Naive B cell (primary cell): ENCODE results near the gene LARP6. TPM values are rescaled to one million over a fixed set of nuclear protein-coding genes. Genes with fewer than 3 reads are reported as not detected.
"Not testable (repeated sequence)": the region's sequence is repeated elsewhere in the genome, so short reads cannot be mapped to it uniquely, and the experiment has no call there.

Source experiments
- ATAC-seq, 2 donors: fragments of 150-1000 bp; cut with Tn5 transposase; 2 replicates each; pipeline ENCODE4 v1.10.0; 2021; ENCODE audit warnings: low read depth in 2 of 2, mild to moderate bottlenecking in 2 of 2, moderate library complexity in 2 of 2
- DNase-seq: peaks from one replicate; pipeline ENCODE4 v3.0.0; 2022
- H3K27ac Mint-ChIP-seq, 6 donors: one replicate each; pipeline ENCODE4 v1.8.0; 2020 to 2022; ENCODE audit warnings: mild to moderate bottlenecking in 6 of 6, mixed read lengths in 6 of 6, moderate library complexity in 5 of 6, inconsistent platforms in 2 of 6
- H3K27me3 Mint-ChIP-seq, 3 donors: one replicate each; pipeline ENCODE4 v1.8.0; 2021 to 2022; ENCODE audit warnings: mixed read lengths in 3 of 3, mild to moderate bottlenecking in 1 of 3
- H3K36me3 Mint-ChIP-seq, 2 donors: one replicate each; pipeline ENCODE4 v1.8.0; 2020 to 2022; ENCODE audit warnings: mixed read lengths in 2 of 2, inconsistent platforms in 1 of 2, mild to moderate bottlenecking in 1 of 2
- H3K4me1 Mint-ChIP-seq, 3 donors: one replicate each; pipeline ENCODE4 v1.8.0; 2020 to 2022; ENCODE audit warnings: mixed read lengths in 3 of 3, inconsistent platforms in 1 of 3, mild to moderate bottlenecking in 1 of 3, moderate library complexity in 1 of 3
- H3K4me3 Mint-ChIP-seq, 8 donors: one replicate each; pipeline ENCODE4 v1.8.0; 2020 to 2022; ENCODE audit warnings: mild to moderate bottlenecking in 8 of 8, mixed read lengths in 8 of 8, moderate library complexity in 8 of 8, inconsistent platforms in 2 of 8
- H3K9me3 Mint-ChIP-seq, 7 donors: one replicate each; pipeline ENCODE4 v1.8.0; 2020 to 2022; ENCODE audit warnings: mixed read lengths in 7 of 7, mild to moderate bottlenecking in 5 of 7, inconsistent platforms in 2 of 7, moderate library complexity in 1 of 7
- polyA plus RNA-seq, 6 donors: library from polyadenylated mRNA; unstranded; fragments of 300-500 nt; fragmentation: Illumina TruSeq; gene quantifications; one replicate each; pipeline ENCODE4 v1.2.3, GENCODE V29; 2021; ENCODE audit warnings: low read depth in 6 of 6

Gene LARP6
- polyA plus RNA-seq, 6 donors from 2014 or later = not detected

DNA sequence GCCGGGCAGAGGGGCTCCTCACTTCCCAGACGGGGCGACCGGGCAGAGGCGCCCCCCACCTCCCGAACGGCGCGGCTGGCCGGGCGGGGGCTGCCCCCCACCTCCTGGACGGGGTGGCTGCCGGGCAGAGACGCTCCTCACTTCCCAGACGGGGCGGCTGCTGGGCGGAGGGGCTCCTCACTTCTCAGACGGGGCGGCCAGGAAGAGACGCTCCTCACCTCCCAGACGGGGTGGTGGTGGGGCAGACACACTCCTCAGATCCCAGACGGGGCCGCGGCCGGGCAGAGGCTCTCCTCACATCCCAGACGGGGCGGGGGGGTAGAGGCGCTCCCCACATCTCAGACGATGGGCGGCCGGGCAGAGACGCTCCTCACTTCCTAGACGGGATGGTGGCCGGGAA lies 17.5 kb upstream of the LARP6 start:
- Mint-ChIP-seq H3K9me3 (peaks cover 0 to 10% (median 3%) of the 10 kb centered on the region in 7 donors), H3K27me3 (peaks cover 18 to 39% (median 19%) of the 10 kb centered on the region in 3 donors)
- H3K4me3 Mint-ChIP-seq, H3K4me1 Mint-ChIP-seq, ATAC-seq, H3K36me3 Mint-ChIP-seq, DNase-seq, H3K27ac Mint-ChIP-seq: not testable (repeated sequence)

DNA sequence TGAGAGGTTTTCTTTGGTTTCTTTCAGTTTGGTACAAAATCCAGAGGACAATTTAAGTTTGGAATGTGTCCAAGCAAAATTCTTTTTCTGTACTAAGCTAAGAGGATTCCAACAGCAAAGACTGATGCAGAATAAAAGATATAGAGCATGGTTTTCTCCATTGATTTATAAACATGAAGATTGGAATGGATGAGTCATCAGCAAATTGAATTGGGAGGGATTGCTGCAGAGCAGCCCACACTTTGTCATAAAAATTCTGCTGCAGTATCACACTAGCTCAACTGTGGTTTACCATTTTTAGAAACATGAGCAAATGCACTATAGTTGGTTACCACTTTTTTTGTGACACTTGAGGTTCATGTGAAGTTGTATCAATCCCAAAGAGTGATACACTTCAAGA lies 16.1 kb upstream of the LARP6 start:
- Mint-ChIP-seq H3K27ac (no peak overlapping the region), H3K4me1 (no peaks in the 10 kb centered on the region), H3K4me3 (no peak overlapping the region), H3K36me3 (no peaks in the 10 kb centered on the region), H3K27me3 (peaks cover 12 to 25% (median 23%) of the 10 kb centered on the region in 3 donors), H3K9me3 (peaks cover 0 to 10% (median 3%) of the 10 kb centered on the region in 7 donors)
- ATAC-seq (no peak), DNase-seq (no peak)

GRCh38 chr15:70869346-70869745 lies 15.4 kb upstream of the LARP6 start:
- no peaks in the 10 kb centered on the region for H3K4me1 Mint-ChIP-seq
- peaks cover 12 to 25% (median 18%) of the 10 kb centered on the region in 3 donors for H3K27me3 Mint-ChIP-seq
- ATAC-seq (no peak), DNase-seq (no peak)
- H3K4me3 Mint-ChIP-seq = no peak overlapping the region
- no peaks in the 10 kb centered on the region for H3K36me3 Mint-ChIP-seq
- H3K27ac Mint-ChIP-seq = no peak overlapping the region
- peaks cover 0 to 10% (median 3%) of the 10 kb centered on the region in 7 donors for H3K9me3 Mint-ChIP-seq

DNA sequence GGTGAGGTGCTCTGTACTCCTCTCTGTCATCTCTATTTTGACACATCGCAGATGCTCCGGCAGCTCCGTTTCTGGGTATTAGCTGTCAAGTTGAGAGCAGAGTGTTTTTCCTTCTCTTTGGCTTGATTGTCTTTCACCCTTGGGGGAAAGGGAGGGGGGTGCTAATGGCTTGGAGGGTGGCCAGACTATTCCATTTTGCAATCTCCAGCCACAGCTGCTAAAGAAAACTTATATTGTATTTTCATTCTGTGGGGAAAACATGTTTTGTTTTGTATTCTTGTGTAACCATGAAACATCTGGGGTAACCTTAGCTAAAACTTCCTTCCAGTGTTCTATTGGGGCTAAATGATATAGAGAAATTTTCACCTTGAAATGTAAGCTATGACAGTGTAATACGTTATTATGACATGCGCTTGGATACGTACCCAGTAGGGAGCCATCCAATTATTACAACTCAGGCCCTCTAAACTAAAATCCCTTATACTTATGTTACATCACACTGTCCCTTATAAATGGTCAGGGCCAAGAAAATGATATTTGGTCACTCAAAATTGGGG lies 14.0 kb upstream of the LARP6 start:
- H3K36me3 Mint-ChIP-seq = no peaks in the 10 kb centered on the region
- H3K4me1 Mint-ChIP-seq = no peaks in the 10 kb centered on the region
- no peak overlapping the region for H3K4me3 Mint-ChIP-seq
- ATAC-seq = no peak
- DNase-seq = no peak
- H3K9me3 Mint-ChIP-seq = peaks cover 0 to 6% (median under 1%) of the 10 kb centered on the region in 7 donors
- peaks cover 7 to 25% (median 11%) of the 10 kb centered on the region in 3 donors for H3K27me3 Mint-ChIP-seq
- no peak overlapping the region for H3K27ac Mint-ChIP-seq

DNA sequence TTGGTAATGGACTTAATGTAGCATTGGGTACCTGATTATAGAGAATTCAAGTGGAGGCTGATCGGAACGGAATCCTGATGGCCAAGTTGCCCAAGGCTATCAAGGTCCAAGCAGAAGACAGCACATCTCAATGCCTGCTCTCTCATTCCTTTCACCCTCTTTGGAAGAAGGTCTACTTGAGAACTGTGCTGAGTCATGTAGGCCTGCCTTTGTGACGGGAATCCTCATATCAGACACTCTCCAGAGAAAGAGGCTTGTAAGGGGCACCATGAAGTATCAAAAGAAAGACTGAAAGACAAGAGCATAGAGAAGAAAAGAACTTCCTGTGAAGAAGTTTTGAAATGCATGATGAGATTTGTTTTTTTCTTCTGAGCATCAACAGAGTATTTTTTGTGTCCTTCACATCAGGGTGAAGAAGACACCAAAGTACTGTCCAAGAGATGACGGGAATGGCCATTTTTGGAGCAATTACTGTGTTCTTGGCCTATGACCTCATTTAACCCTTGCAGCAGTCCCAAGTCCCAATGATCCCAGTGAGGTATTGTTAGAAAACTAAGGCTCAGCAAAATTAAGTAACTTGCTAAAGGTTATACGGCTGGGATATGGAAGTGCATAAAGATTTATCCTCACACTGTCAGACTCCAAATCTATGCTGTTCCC lies 13.2 kb upstream of the LARP6 start:
- H3K27ac Mint-ChIP-seq = no peak overlapping the region
- no peak overlapping the region for H3K4me3 Mint-ChIP-seq
- H3K36me3 Mint-ChIP-seq = no peaks in the 10 kb centered on the region
- peaks cover 0 to 3% (median 0%) of the 10 kb centered on the region in 7 donors for H3K9me3 Mint-ChIP-seq
- no peaks in the 10 kb centered on the region for H3K4me1 Mint-ChIP-seq
- peaks cover 7 to 25% (median 11%) of the 10 kb centered on the region in 3 donors for H3K27me3 Mint-ChIP-seq
- ATAC-seq (no peak), DNase-seq (no peak)

DNA sequence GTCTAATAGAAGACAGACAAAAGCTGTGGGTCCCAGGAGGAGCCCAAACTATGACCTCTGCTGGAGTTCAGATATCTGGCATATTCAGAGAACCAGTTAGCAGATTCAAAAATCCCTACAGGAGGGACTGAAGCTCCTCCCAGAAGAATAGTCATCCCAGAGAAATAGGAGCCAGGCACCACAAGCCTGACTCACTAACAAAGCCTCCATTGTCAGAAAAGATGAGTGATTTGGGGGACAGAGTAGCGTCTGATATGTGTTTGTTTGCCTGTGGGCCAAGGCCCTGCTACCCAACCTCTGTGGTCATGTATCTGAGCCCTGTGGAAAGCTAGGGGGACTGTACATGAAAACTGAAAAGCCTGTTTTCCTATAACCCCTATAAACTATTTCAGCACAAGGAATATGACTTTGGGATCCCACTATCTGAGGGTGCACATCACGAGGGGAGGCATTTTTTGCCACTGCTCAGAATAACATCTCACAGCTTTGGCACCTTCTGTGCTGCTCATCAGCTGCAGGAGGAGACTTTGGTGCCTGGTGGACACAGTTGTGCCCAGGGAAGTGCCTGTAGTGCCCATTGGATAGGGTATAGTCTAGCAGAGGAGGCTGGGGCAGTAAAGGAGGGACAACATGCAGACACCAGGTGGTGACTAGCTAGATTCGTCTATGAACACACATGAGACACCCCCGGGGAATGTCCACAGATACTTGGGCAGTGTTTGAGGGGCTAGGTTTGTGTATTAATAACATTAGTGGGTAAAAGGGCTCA lies 9.7 kb upstream of the LARP6 start:
- H3K27ac Mint-ChIP-seq = no peak overlapping the region
- DNase-seq (no peak), ATAC-seq (no peak)
- no peaks in the 10 kb centered on the region for H3K36me3 Mint-ChIP-seq
- H3K27me3 Mint-ChIP-seq = peaks cover 20 to 26% (median 20%) of the 10 kb centered on the region in 3 donors
- H3K4me3 Mint-ChIP-seq = no peak overlapping the region
- no peaks in the 10 kb centered on the region for H3K9me3 Mint-ChIP-seq
- H3K4me1 Mint-ChIP-seq = no peaks in the 10 kb centered on the region

DNA sequence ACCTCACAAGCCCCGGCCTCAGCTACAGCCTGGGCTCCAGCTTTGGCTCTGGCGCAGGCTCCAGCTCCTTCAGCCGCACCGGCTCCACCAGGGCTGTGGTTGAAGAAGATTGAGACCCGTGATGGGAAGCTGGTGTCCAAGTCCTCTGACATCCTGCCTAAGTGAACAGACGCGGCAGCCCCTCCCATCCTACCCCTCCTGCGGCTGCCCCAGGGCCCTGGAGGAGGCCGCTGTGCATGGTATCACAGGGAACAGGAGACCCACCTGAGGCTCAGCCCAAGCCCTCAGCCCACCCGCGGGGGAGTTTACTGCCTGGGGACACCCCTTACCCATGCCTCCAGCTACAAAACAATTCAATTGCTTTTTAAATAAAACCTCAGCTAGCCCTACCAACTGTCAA lies 6.0 kb upstream of the LARP6 start:
- ATAC-seq = no peak
- Mint-ChIP-seq H3K4me1 (no peaks in the 10 kb centered on the region), H3K9me3 (no peaks in the 10 kb centered on the region), H3K27me3 (peaks cover 28 to 36% (median 29%) of the 10 kb centered on the region in 3 donors), H3K4me3 (no peak overlapping the region), H3K27ac (no peak overlapping the region), H3K36me3 (no peaks in the 10 kb centered on the region)
- DNase-seq = no peak

DNA sequence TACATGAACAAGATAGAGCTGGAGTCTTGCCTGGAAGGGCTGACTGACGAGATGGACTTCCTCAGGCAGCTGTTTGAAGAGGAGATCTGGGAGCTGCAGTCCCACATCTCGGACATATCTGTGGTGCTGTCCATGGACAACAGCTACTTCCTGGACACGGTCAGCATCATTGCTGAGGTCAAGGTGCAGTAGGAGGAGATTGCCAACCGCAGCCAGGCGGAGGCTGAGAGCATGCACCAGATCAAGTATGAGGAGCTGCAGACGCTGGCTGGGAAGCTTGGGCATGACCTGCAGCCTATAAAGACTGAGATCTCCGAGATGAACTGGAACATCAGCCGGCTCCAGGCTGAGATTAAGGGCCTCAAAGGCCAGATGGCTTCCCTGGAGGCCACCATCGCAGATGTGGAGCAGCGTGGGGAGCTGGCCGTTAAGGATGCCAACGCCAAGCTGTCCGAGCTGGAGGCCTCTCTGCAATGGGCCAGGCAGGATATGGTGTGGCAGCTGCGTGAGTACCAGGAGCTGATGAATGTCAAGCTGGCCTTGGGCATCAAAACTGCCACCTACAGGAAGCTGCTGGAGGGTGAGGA lies 5.5 kb upstream of the LARP6 start:
- no peaks in the 10 kb centered on the region for H3K9me3 Mint-ChIP-seq
- H3K27ac Mint-ChIP-seq = no peak overlapping the region
- peaks cover 31 to 37% (median 35%) of the 10 kb centered on the region in 3 donors for H3K27me3 Mint-ChIP-seq
- H3K4me3 Mint-ChIP-seq = no peak overlapping the region
- no peaks in the 10 kb centered on the region for H3K36me3 Mint-ChIP-seq
- peaks cover 3 to 4% (median 3%) of the 10 kb centered on the region in 3 donors for H3K4me1 Mint-ChIP-seq
- DNase-seq (no peak), ATAC-seq (no peak)

- DNase-seq, H3K4me3 Mint-ChIP-seq, H3K9me3 Mint-ChIP-seq, H3K4me1 Mint-ChIP-seq, ATAC-seq, H3K36me3 Mint-ChIP-seq: not testable (repeated sequence)
- H3K27me3 Mint-ChIP-seq = peaks cover 32 to 39% (median 37%) of the 10 kb centered on the region in 3 donors
- peak overlapping the region in 1 of 6 donors; percentile 23 for H3K27ac Mint-ChIP-seq
Measured at GRCh38 chr15:70858614-70859321, 4.8 kb upstream of the LARP6 start.

GRCh38 chr15:70857562-70858285 lies 3.8 kb upstream of the LARP6 start:
- DNase-seq = no peak
- Mint-ChIP-seq H3K9me3 (no peaks in the 10 kb centered on the region), H3K36me3 (no peaks in the 10 kb centered on the region), H3K27ac (no peak overlapping the region), H3K4me3 (no peak overlapping the region), H3K27me3 (peaks cover 35 to 45% (median 41%) of the 10 kb centered on the region in 3 donors), H3K4me1 (peaks cover 5 to 12% (median 6%) of the 10 kb centered on the region in 3 donors)
- no peak for ATAC-seq

- no peaks in the 10 kb centered on the region for H3K36me3 Mint-ChIP-seq
- H3K27ac Mint-ChIP-seq = no peak overlapping the region
- no peak for DNase-seq
- H3K9me3 Mint-ChIP-seq = no peaks in the 10 kb centered on the region
- H3K4me1 Mint-ChIP-seq = peaks cover 5 to 12% (median 6%) of the 10 kb centered on the region in 3 donors
- peaks cover 42 to 52% (median 48%) of the 10 kb centered on the region in 3 donors for H3K27me3 Mint-ChIP-seq
- ATAC-seq = no peak
- peak overlapping the region in 1 of 8 donors; percentile 17 for H3K4me3 Mint-ChIP-seq
Measured at GRCh38 chr15:70856884-70857561, 3.1 kb upstream of the LARP6 start.

GRCh38 chr15:70856177-70856883 lies 2.4 kb upstream of the LARP6 start:
- Mint-ChIP-seq H3K27me3 (peaks cover 43 to 54% (median 50%) of the 10 kb centered on the region in 3 donors), H3K9me3 (no peaks in the 10 kb centered on the region)
- no peak for ATAC-seq

More at GRCh38 chr15:70856177-70856883, 2.4 kb upstream of the LARP6 start:
- Mint-ChIP-seq H3K27ac (no peak overlapping the region), H3K4me1 (peaks cover 5 to 12% (median 6%) of the 10 kb centered on the region in 3 donors), H3K36me3 (no peaks in the 10 kb centered on the region), H3K4me3 (no peak overlapping the region)
- no peak for DNase-seq
